GM19099 (cell line): Measurements from ENCODE around the gene CEACAM18.

Experiments used
- POLR2A ChIP-seq: IDR thresholded peaks from 3 replicates; pipeline ENCODE4 v1.6.1; 2011; ENCODE audit warnings: low read depth; ENCODE audit not compliant: insufficient read length; ENCODE audit errors: extremely low read depth

CEACAM18 gene

DNA sequence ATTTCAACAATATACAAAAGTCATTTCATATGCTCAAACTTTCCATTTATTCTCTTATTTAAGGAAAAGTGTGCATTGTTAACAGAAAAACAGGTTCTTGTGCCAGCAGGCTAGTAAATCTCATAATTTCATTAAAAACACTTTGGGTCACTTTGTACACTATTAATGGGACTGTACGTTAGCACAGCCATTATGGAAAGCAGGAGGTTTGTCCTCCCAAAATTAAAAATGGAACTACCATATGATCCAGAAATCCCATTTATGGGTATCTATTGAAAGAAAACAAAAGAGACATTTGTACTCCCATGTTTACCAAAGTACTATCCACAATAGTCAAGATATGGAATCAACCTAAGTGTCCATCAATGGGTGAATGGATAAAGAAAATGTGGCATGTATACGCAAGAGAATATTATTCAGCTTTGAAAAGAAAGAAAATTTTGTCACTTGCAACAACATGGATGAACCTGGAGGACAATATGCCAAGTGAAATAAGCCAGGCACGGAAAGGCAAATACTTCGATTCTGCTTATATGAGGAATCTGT, 61.6 kb downstream of the CEACAM18 start:
- no peak for TF ChIP-seq POLR2A
